Measurements from ENCODE around the gene DCXR. TPM values are rescaled to one million over a fixed set of nuclear protein-coding genes. Genes with fewer than 3 reads are reported as not detected.

The DCXR gene
- total and polyA plus RNA-seq, 9 donors, result 16.7 to 217 (median 131) TPM

- Histone ChIP-seq H3K36me3 (no peaks in the 10 kb centered on the region), H3K4me1 (ENCODE audit: insufficient read depth) (peaks cover 2% of the 10 kb centered on the region), H3K9me3 (no peaks in the 10 kb centered on the region)
Measured at GRCh38 chr17:82081966-82082365, 44.5 kb upstream of the DCXR start.

GRCh38 chr17:82081546-82081945 is 44.0 kb upstream of the DCXR start:
- Histone ChIP-seq H3K4me1 (ENCODE audit: insufficient read depth) (peaks cover 2% of the 10 kb centered on the region), H3K9me3 (no peaks in the 10 kb centered on the region), H3K4me3 (no peak overlapping the region), H3K36me3 (no peaks in the 10 kb centered on the region), H3K27me3 (no peaks in the 10 kb centered on the region), H3K27ac (no peak overlapping the region)
- intact Hi-C loops (cut with DNase I), result no loop called here
- TF ChIP-seq POLR2A (IDR thresholded peaks at IDR 0.05) (no peak), CTCF (IDR thresholded peaks at IDR 0.05) (no peak), EP300 (IDR thresholded peaks at IDR 0.05) (no peak)
- no peak for DNase-seq
- WGBS, 3 donors, result 86 to 92% (median 88%) methylated on average over 14 to 19 of the region's 20 CpGs

More at GRCh38 chr17:82081966-82082365, 44.5 kb upstream of the DCXR start:
- no peak overlapping the region for H3K4me3 ChIP-seq
- H3K27me3 ChIP-seq, result no peaks in the 10 kb centered on the region
- 89 to 92% (median 89%) methylated on average over 22 of the region's 22 CpGs for WGBS, 3 donors
- DNase-seq, result no peak
- TF ChIP-seq POLR2A (IDR thresholded peaks at IDR 0.05) (no peak), EP300 (IDR thresholded peaks at IDR 0.05) (no peak), CTCF (IDR thresholded peaks at IDR 0.05) (no peak)
- no peak overlapping the region for H3K27ac ChIP-seq
- intact Hi-C loops (cut with DNase I), result no loop called here

- 91 to 93% (median 93%) methylated on average over 43 to 44 of the region's 44 CpGs for WGBS, 3 donors
- DNase-seq, result no peak
- no peak overlapping the region for H3K4me3 ChIP-seq
- H3K9me3 ChIP-seq, result no peaks in the 10 kb centered on the region
- no peaks in the 10 kb centered on the region for H3K36me3 ChIP-seq
- H3K4me1 ChIP-seq (ENCODE audit: insufficient read depth), result peaks cover 2% of the 10 kb centered on the region
- intact Hi-C loops (cut with DNase I), result no loop called here
- TF ChIP-seq POLR2A (IDR thresholded peaks at IDR 0.05), result no peak
- no peak for TF ChIP-seq CTCF (IDR thresholded peaks at IDR 0.05)
- no peak for TF ChIP-seq EP300 (IDR thresholded peaks at IDR 0.05)
- no peak overlapping the region for H3K27ac ChIP-seq
- no peaks in the 10 kb centered on the region for H3K27me3 ChIP-seq
Measured at GRCh38 chr17:82080789-82081464, 43.4 kb upstream of the DCXR start.

DNA sequence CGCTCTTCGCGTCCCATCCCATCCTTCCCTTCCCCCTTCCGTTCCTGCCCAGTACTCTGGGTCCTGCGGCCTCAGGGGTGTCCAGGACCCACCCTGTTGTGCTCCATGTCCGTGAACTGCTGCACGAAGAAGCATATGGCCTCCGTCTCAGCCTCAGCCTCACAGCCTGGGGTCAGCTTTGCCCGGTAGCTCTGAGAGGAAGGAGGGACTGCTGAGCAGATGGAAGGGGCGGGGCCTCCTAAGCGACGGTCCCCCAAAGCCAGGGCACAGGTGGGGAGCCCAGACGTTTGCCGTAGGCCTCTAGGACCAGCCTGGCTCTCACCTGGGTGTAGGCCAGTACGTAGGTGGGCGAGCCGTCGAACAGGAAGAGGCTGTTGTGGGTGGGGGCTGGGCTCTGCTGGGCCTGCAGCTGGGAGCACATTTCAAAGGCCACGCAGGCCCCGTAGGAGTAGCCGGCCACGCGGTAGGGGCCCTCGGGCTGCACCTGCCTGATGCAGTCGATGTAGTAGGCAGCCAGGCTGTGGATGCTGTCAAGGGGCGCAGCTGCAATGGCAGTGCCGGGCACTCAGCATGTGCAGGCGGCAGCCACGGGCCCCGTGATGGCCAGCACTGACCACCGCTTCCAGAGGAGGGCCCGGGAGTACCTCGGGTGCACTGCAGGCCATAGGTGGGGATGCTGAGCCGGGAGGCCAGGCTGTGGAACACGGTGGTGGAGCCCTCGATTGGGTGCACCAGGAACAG is 42.7 kb upstream of the DCXR start:
- Histone ChIP-seq H3K4me1 (ENCODE audit: insufficient read depth) (peaks cover 2% of the 10 kb centered on the region), H3K9me3 (no peaks in the 10 kb centered on the region), H3K4me3 (no peak overlapping the region), H3K36me3 (no peaks in the 10 kb centered on the region), H3K27ac (no peak overlapping the region), H3K27me3 (no peaks in the 10 kb centered on the region)
- 75 to 81% (median 77%) methylated on average over 36 of the region's 36 CpGs for WGBS, 3 donors
- no peak for TF ChIP-seq POLR2A (IDR thresholded peaks at IDR 0.05)
- intact Hi-C loops (cut with DNase I), result no loop called here
- DNase-seq, result no peak
